Measurements from ENCODE around the gene MEAF6.

Gene MEAF6

DNA sequence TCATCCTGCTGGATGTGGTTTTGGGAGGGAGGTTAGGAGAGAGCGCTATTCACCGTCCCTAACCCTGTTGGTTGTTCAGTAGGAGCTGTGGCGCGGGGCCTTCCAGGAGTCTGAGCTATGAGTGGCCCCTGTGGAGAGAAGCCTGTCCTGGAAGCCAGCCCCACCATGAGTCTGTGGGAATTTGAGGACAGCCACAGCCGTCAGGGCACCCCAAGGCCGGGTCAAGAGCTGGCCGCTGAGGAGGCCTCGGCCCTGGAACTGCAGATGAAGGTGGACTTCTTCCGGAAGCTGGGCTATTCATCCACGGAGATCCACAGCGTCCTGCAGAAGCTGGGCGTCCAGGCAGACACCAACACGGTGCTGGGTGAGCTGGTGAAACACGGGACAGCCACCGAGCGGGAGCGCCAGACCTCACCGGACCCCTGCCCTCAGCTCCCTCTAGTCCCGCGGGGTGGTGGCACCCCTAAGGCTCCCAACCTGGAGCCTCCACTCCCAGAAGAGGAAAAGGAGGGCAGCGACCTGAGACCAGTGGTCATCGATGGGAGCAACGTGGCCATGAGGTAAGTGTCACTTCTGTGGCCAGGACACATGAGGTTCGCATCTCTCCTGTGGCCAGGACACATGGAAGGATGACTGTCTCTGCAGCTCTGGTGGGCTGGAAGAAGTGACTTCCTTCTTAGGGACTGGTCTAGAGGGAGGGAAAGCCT lies 39.0 kb downstream of the MEAF6 start:
- TF ChIP-seq GABPA (IDR thresholded peaks at IDR 0.05; ENCODE audit: low read depth) (no peak), POLR2AphosphoS5 (IDR thresholded peaks at IDR 0.05; ENCODE audit: low read depth) (no peak), SPI1 (IDR thresholded peaks at IDR 0.05; ENCODE audit: borderline replicate concordance, low read depth) (no peak)
- TF ChIP-seq, protein P1, sequence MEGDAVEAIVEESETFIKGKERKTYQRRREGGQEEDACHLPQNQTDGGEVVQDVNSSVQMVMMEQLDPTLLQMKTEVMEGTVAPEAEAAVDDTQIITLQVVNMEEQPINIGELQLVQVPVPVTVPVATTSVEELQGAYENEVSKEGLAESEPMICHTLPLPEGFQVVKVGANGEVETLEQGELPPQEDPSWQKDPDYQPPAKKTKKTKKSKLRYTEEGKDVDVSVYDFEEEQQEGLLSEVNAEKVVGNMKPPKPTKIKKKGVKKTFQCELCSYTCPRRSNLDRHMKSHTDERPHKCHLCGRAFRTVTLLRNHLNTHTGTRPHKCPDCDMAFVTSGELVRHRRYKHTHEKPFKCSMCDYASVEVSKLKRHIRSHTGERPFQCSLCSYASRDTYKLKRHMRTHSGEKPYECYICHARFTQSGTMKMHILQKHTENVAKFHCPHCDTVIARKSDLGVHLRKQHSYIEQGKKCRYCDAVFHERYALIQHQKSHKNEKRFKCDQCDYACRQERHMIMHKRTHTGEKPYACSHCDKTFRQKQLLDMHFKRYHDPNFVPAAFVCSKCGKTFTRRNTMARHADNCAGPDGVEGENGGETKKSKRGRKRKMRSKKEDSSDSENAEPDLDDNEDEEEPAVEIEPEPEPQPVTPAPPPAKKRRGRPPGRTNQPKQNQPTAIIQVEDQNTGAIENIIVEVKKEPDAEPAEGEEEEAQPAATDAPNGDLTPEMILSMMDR (IDR thresholded peaks at IDR 0.05; ENCODE audit: insufficient read depth, low read length): no peak
- TF ChIP-seq, protein P2, sequence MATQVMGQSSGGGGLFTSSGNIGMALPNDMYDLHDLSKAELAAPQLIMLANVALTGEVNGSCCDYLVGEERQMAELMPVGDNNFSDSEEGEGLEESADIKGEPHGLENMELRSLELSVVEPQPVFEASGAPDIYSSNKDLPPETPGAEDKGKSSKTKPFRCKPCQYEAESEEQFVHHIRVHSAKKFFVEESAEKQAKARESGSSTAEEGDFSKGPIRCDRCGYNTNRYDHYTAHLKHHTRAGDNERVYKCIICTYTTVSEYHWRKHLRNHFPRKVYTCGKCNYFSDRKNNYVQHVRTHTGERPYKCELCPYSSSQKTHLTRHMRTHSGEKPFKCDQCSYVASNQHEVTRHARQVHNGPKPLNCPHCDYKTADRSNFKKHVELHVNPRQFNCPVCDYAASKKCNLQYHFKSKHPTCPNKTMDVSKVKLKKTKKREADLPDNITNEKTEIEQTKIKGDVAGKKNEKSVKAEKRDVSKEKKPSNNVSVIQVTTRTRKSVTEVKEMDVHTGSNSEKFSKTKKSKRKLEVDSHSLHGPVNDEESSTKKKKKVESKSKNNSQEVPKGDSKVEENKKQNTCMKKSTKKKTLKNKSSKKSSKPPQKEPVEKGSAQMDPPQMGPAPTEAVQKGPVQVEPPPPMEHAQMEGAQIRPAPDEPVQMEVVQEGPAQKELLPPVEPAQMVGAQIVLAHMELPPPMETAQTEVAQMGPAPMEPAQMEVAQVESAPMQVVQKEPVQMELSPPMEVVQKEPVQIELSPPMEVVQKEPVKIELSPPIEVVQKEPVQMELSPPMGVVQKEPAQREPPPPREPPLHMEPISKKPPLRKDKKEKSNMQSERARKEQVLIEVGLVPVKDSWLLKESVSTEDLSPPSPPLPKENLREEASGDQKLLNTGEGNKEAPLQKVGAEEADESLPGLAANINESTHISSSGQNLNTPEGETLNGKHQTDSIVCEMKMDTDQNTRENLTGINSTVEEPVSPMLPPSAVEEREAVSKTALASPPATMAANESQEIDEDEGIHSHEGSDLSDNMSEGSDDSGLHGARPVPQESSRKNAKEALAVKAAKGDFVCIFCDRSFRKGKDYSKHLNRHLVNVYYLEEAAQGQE (IDR thresholded peaks at IDR 0.05; ENCODE audit: insufficient replicate concordance, low read depth): no peak
- DNase-seq (ENCODE audit: low read depth in 1 of 2, low spot score in 1 of 2): peak in 1 of 2 experiments; percentile 16
- Histone ChIP-seq H3K27me3 (ENCODE audit: insufficient read depth, poor library complexity, severe bottlenecking) (no peaks in the 10 kb centered on the region), H3K4me3 (replicated peaks; ENCODE audit: insufficient read depth, low read length) (peak overlapping the region; percentile 69), H3K27ac (replicated peaks) (peak overlapping the region; percentile 92)

DNA sequence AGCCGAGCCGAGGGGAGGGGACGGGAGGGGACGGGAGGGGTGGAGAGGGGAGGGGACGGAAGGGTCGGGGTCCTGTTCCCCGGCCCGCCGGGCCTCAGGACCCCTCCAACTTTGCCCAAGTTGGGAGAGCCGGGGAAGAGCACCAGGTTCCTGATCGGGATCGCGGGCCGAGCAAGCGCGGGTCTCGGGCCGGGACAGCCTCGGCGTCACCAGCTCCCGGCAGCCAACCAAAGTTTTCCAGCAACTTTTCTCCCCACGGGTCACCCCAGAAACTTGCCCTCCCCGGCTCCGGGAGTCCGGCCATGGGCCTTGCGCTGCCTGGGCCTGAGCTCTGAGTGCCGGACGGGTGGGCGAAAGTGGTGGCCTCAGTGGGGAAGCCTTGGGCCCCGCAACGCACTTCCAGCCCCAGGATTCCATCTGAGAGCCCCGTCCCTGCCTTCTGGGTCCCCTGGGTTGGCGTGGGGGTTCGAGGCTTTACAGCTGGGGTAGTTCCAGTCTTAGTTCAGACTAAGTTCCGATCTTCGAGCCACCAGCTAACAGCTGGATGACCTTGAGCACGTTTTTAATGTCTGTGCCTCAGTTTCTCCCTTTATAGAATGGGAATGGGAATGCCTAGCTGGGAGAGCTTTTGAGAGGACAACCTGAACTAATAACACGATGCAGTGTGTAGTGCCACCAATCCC lies 39.7 kb downstream of the MEAF6 start:
- peak overlapping the region; percentile 92 for H3K27ac ChIP-seq (replicated peaks)
- no peaks in the 10 kb centered on the region for H3K27me3 ChIP-seq (ENCODE audit: insufficient read depth, poor library complexity, severe bottlenecking)
- no peak for DNase-seq (ENCODE audit: low read depth in 1 of 2, low spot score in 1 of 2)
- H3K4me3 ChIP-seq (replicated peaks; ENCODE audit: insufficient read depth, low read length): peak overlapping the region; percentile 69
- TF ChIP-seq SPI1 (IDR thresholded peaks at IDR 0.05; ENCODE audit: borderline replicate concordance, low read depth) (no peak), POLR2AphosphoS5 (IDR thresholded peaks at IDR 0.05; ENCODE audit: low read depth) (no peak), GABPA (IDR thresholded peaks at IDR 0.05; ENCODE audit: low read depth) (no peak)
- TF ChIP-seq, protein P2 (IDR thresholded peaks at IDR 0.05; ENCODE audit: insufficient replicate concordance, low read depth): no peak
- TF ChIP-seq, protein P1 (IDR thresholded peaks at IDR 0.05; ENCODE audit: insufficient read depth, low read length): no peak

DNA sequence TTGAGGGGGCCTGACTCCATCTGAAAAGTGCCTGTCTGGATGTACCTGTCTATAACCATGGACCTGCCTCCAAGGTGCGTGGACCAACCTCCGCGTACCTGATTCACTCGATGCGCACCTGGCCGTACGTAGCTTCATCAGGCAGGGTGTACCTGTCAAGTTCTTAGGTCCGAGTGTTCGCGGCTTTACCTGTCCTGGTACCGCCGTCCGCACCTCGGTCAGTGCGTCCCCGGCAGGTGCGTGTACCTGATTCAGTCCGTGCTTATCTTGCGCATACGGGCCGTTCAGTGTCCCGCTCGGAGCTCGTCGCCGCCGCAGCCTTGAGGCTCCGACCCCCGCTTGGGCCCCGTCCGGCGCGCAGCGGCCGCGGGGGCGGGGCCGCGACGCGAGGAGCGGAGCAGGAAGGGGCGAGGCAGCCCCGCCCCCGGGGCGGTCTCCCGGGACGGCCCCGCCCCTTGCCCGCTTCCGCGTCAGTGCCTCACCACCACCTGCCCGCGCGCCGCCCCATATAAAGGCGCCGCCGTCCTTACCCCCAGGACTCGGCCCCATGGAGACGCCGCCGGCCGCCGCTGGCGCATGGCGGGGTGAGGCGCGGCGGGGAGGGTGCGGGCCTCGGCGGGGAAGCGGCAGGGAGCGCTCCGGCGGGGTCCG lies 40.4 kb downstream of the MEAF6 start, which contains the start of gene ZC3H12A:
Gene ZC3H12A, plus strand, starts transcription at position 535 of the 651 bp plus-strand sequence. CDS start 917 bp downstream, outside the sequence.
- Histone ChIP-seq H3K4me3 (replicated peaks; ENCODE audit: insufficient read depth, low read length) (peak within 1 kb of the TSS; percentile 70), H3K27me3 (ENCODE audit: insufficient read depth, poor library complexity, severe bottlenecking) (no peaks in the 10 kb centered on the region), H3K27ac (replicated peaks) (peak within 1 kb of the TSS; percentile 92)
- TF ChIP-seq POLR2AphosphoS5 (IDR thresholded peaks at IDR 0.05; ENCODE audit: low read depth) (peak; percentile 95), SPI1 (IDR thresholded peaks at IDR 0.05; ENCODE audit: borderline replicate concordance, low read depth) (no peak), GABPA (IDR thresholded peaks at IDR 0.05; ENCODE audit: low read depth) (no peak)
- TF ChIP-seq, protein P2 (IDR thresholded peaks at IDR 0.05; ENCODE audit: insufficient replicate concordance, low read depth): peak; percentile 68
- TF ChIP-seq, protein P1 (IDR thresholded peaks at IDR 0.05; ENCODE audit: insufficient read depth, low read length): no peak
- peak; percentile 84 to 86 for DNase-seq (ENCODE audit: low read depth in 1 of 2, low spot score in 1 of 2)

Data from HL-60 (cell line).